Tibial nerve (tissue), 4 donors: ENCODE measurements around the gene KRTAP4-7.

Source experiments
- EP300 ChIP-seq, 2 donors: sonication (generic); formaldehyde crosslinking; IDR thresholded peaks; one replicate each; pipeline ENCODE4 v1.6.1; 2017; ENCODE audit warnings: antibody characterized with exemption in 2 of 2, mild to moderate bottlenecking in 1 of 2
- POLR2A ChIP-seq, 2 donors: fragments of 450-650 bp; IDR thresholded peaks; one replicate each; pipeline ENCODE4 v1.6.1; 2017; ENCODE audit warnings: antibody characterized with exemption in 2 of 2, mild to moderate bottlenecking in 2 of 2, moderate library complexity in 2 of 2
- TF ChIP-seq, protein P1 (sequence below), 5 experiments: fragments of 200-600 bp in 3 of 5; fragments of 450-650 bp in 2 of 5; sonication (generic) in 3 of 5; IDR thresholded peaks; one replicate each; pipeline ENCODE4 v1.5.1; 2016 to 2019; ENCODE audit warnings: antibody characterized with exemption in 5 of 5, mild to moderate bottlenecking in 3 of 5, moderate library complexity in 2 of 5

GRCh38 chr17:41042953-41043352 lies 41.0 kb upstream of the KRTAP4-7 start:
- TF ChIP-seq, protein P1, sequence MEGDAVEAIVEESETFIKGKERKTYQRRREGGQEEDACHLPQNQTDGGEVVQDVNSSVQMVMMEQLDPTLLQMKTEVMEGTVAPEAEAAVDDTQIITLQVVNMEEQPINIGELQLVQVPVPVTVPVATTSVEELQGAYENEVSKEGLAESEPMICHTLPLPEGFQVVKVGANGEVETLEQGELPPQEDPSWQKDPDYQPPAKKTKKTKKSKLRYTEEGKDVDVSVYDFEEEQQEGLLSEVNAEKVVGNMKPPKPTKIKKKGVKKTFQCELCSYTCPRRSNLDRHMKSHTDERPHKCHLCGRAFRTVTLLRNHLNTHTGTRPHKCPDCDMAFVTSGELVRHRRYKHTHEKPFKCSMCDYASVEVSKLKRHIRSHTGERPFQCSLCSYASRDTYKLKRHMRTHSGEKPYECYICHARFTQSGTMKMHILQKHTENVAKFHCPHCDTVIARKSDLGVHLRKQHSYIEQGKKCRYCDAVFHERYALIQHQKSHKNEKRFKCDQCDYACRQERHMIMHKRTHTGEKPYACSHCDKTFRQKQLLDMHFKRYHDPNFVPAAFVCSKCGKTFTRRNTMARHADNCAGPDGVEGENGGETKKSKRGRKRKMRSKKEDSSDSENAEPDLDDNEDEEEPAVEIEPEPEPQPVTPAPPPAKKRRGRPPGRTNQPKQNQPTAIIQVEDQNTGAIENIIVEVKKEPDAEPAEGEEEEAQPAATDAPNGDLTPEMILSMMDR (IDR thresholded peaks at IDR 0.05), result no peak
- TF ChIP-seq POLR2A (IDR thresholded peaks at IDR 0.05) (no peak), EP300 (IDR thresholded peaks at IDR 0.05) (no peak)
